ENCODE measurements around the gene APOH. TPM values are rescaled to one million over a fixed set of nuclear protein-coding genes. Genes with fewer than 3 reads are reported as not detected.

The APOH gene
- total and polyA plus RNA-seq, 10 donors = 1.2 TPM; not detected in 9

- TF ChIP-seq CTCF (IDR thresholded peaks at IDR 0.05 in 8 of 11, conservative IDR thresholded peaks at IDR 0.05 in 3 of 11) (no peak), POLR2A (IDR thresholded peaks at IDR 0.05) (no peak), POLR2AphosphoS5 (IDR thresholded peaks at IDR 0.05) (no peak)
- no peak for DNase-seq
These were observed 746 bp upstream of the APOH start for GRCh38 chr17:66229783-66230538.

GRCh38 chr17:66227212-66228045, 1.8 kb downstream of the APOH start:
- H3K9me3 ChIP-seq = no peaks in the 10 kb centered on the region
- peaks cover 0 to 9% (median 0%) of the 10 kb centered on the region in 7 donors for H3K27me3 ChIP-seq (replicated peaks in 1 of 7)
- no peak for DNase-seq
- no peak for TF ChIP-seq POLR2A (IDR thresholded peaks at IDR 0.05)
- no peak for TF ChIP-seq POLR2AphosphoS5 (IDR thresholded peaks at IDR 0.05)
- TF ChIP-seq CTCF (IDR thresholded peaks at IDR 0.05 in 8 of 11, conservative IDR thresholded peaks at IDR 0.05 in 3 of 11) = no peak
- WGBS, 5 donors = 85 to 95% (median 90%) methylated on average over 4 of the region's 4 CpGs
- H3K36me3 ChIP-seq = no peaks in the 10 kb centered on the region
- no peaks in the 10 kb centered on the region for H3K4me1 ChIP-seq
- no peak overlapping the region for H3K27ac ChIP-seq
- H3K4me3 ChIP-seq = no peak overlapping the region
- intact Hi-C loops (cut with DNase I; ENCODE audit: low total_unique reads) = no loop called here

More at GRCh38 chr17:66229783-66230538, 746 bp upstream of the APOH start:
- Histone ChIP-seq H3K27me3 (replicated peaks in 1 of 7) (peaks cover 0 to 9% (median 0%) of the 10 kb centered on the region in 7 donors), H3K27ac (no peak overlapping the region), H3K4me3 (no peak overlapping the region), H3K36me3 (no peaks in the 10 kb centered on the region), H3K4me1 (no peaks in the 10 kb centered on the region), H3K9me3 (no peaks in the 10 kb centered on the region)
- WGBS, 5 donors = 77 to 88% (median 82%) methylated on average over 4 of the region's 4 CpGs
- intact Hi-C loops (cut with DNase I; ENCODE audit: low total_unique reads) = no loop called here

GRCh38 chr17:66222798-66223350, 6.3 kb downstream of the APOH start:
- H3K27ac ChIP-seq = no peak overlapping the region
- H3K36me3 ChIP-seq = no peaks in the 10 kb centered on the region
- no peak overlapping the region for H3K4me3 ChIP-seq
- intact Hi-C loops (cut with DNase I; ENCODE audit: low total_unique reads) = no loop called here
- DNase-seq = no peak
- H3K9me3 ChIP-seq = no peaks in the 10 kb centered on the region
- H3K4me1 ChIP-seq = no peaks in the 10 kb centered on the region
- TF ChIP-seq CTCF (IDR thresholded peaks at IDR 0.05 in 8 of 11, conservative IDR thresholded peaks at IDR 0.05 in 3 of 11) (no peak), POLR2A (IDR thresholded peaks at IDR 0.05) (no peak), POLR2AphosphoS5 (IDR thresholded peaks at IDR 0.05) (no peak)
- 83 to 93% (median 90%) methylated on average over 5 of the region's 5 CpGs for WGBS, 5 donors
- H3K27me3 ChIP-seq (replicated peaks in 1 of 7) = peaks cover 0 to 15% (median 0%) of the 10 kb centered on the region in 7 donors

Measured in spleen (tissue), 11 donors.